Measurements from ENCODE around the gene SSC5D. TPM values are rescaled to one million over a fixed set of nuclear protein-coding genes. Genes with fewer than 3 reads are reported as not detected.
"Not testable (repeated sequence)": the region's sequence is repeated elsewhere in the genome, so short reads cannot be mapped to it uniquely, and the experiment has no call there.

Gene SSC5D
- total RNA-seq, 1 donor from 2014 or later: 0.13 TPM

DNA sequence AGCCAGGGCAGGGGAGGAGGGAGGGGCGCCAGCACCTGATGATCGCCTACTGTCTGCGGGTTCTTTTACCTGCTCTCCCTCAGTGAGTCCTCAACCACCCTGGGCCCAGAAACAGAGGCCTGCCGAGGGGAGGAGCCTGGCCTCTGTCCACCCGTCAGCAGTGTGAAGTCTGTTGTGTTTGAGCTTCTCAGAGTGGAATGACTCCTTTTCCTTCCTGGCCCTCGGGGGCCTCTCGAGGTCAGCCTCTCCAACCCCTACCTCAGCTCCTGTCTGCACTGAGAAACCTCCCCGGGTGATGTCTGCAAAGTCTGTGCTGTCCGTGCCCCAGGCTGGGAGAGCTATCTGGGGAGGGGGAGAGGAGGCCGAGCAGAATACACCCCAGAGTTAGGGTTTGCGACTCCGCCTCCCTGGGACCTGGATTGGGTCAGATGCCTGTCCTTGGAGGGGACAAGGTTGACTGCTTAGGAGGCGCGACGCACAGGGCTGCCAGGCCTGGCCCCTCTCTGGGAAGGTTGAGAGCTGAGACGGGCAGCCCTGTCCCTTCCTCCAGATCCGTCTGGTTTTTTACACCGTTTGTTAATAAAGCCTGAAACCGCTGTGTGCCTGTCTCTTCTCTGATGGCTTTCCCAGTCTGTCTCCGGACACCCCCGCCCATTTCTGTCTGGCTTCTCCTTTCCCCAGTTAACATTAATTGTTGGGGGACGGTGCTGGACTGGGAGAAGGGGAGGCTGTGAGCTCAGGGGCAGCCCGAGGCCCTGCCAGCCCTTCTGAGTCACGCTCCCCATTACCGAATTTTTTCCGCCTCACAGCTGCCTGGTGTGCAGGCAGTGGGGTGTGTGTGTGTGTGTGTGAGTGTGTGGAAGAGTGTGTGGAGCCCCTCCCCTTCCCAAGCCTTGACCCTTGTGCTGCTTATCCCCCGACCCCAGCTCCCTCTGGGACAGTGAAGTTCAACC, 989 bp upstream of the SSC5D start:
- DNase-seq (ENCODE audit: low read depth, low spot score): peak; percentile 79

DNA sequence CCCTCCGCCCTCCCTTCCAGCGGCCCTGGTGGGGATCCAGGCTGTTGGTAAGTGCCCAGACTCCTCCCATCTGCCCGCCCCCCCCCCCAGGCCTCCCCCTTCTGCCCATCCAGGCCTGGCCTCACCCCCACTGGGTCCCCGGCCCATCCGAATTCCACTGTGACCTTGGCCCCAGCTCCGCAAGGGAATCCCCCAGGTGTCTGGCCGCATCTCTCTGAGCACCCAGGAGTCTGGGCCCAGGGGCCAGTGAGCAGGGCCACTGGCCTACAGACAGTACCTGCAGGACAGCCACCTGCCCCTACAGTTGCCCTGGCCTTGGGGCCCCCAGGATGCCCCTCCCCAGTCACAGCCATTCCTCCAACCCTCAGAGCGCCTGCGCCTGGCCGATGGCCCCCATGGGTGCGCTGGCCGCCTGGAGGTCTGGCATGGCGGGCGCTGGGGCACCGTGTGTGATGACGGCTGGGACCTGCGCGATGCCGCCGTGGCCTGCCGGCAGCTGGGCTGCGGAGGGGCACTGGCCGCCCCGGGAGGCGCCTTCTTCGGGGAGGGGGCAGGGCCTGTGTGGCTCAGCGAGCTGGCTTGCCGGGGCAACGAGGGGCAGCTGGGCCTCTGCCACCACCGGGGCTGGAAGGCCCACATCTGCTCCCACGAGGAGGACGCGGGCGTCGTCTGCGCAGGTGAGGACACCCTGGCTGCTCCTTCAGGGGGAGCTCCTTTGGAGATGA, 912 bp downstream of the SSC5D start:
- no peak for DNase-seq (ENCODE audit: low read depth, low spot score)

DNA sequence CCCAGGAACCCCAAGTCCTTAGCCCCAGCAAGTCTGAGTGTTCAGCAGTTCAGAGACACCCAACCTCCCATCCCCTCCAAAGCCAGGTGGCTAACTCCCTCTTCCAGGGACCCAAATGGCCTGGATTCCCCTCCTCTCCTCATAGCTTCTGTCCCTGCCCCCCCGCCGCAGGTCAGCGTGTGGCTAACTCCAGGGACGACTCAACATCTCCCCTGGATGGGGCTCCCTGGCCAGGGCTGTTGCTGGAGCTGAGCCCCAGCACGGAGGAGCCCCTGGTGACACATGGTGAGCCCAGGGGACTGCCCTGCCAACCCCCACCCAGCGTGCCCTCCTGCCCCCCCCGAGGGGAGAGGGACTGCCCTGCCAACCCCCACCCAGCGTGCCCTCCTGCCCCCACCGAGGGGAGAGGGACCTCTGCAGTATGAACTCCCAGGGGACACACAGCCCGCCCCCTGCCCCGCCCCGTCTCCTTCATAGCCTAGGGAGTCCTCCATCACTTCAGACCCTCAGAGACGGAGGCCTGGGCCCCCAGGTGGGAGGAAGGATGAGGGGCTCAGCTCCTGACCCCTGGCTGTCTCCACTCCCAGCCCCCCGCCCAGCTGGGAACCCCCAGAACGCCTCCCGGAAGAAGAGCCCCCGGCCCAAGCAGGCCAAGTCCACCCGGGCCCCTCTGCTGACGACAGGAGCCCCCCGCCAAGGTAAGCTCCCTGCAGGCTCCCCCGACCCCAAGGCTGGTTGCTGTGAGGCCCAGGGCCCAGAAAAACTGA, 1.7 kb downstream of the SSC5D start:
- no peak for DNase-seq (ENCODE audit: low read depth, low spot score)

DNA sequence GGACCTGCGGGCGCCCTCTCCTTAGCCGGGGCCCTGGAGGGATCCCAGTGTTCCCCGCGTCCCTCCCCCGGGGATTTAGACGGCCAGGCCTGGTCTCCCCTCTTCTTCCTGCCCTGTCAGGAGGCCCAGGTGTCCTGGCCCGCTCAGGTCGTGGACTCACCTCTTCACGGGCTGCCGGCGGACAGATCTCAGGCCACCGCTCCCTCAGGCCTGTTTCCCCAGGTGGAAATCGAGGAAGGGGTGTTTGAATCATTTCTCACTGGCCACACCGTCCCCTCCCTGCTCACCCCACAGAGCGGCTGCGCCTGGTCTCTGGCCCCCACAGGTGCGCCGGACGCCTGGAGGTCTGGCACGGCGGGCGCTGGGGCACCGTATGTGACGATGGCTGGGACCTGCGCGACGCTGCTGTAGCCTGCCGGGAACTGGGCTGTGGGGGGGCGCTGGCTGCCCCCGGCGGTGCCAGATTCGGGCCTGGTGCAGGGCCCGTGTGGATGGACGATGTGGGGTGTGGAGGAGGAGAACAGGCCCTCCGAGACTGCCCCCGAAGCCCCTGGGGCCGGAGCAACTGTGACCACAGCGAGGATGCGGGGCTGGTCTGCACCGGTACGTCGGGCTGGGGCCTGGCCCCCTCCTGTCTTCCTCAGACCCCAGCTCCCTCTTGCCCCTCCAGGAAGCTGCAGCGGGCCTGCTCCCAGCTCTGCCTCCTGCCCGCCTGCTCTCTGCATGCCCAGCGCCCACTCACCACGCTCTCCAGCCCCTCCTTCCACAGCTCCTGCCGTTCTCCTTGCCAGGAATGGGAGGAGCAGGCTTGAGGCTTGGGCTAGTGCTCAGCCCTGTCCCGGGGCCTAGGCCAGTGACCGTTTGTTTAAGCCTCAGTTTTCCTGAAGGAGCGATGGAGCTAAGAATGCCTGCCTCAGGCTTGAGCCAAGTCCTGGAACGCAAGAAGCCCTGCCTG, 2.5 kb downstream of the SSC5D start:
- no peak for DNase-seq (ENCODE audit: low read depth, low spot score)

DNA sequence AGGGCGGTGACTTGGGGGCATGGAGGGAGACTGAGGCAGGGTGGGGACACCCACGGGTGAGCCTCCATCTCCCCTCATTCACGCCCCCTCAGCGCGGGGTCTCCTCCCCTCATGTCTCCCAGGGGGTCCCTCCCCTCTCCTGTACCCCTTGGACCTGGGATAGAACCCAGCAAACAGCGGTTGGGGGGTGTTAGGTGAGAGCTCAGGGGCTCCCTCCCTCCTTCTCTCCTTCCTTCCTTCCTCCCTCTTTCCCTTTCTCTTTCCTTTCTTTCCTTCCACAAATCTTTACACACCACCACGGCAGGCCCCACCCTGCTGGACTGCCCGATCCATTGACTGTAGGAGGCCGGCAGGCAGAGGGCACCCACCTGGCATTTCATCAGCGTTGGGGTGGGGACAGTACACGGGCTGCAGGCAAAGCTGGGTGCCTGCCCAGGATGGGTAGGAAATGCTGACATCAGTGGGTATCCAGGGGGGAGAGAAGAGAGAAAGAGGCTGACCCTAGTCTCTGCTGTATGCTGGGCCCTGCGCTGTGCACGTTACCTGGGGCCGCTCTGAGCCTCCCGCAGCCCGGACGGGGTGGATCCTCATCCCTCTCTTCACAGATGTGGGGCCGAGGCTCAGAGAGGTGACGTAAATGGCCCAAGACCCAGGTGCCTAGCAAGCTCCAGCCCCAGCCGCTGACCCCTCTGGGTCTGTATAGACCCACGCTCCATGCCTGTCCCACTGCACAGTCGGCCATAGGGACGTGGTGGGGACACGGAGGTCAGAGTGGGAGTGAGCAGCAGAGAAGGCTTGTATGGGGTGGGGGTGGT, 3.5 kb downstream of the SSC5D start:
- DNase-seq (ENCODE audit: low read depth, low spot score): no peak

DNA sequence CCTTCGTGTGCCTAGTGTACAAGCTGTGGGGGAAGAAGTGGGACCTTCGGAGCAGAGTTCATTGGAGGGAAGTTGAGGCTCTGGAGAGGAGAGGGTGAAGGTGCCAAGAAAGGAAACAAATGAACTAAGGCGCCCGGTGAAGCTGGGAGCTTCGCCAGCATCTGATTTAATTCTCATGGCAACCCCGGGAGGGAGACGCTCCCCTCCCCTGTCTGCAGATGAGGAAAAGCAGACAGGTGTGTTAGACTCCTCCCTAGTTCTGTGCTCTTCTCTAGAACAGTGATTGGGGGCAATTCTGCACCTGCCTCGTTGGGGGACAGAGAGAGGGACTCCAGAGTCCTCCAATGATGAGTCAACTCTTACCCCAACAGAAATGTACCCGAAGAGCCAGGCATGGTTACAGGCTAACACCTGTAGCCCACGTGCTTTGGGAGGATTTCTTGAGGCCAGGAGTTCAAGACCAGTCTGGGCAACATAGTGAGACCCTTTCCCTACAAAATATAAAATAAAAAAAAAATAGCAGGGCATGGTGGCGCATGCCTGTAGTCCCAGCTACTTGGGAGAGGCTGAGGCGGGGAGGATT, 4.2 kb downstream of the SSC5D start:
- no peak for DNase-seq (ENCODE audit: low read depth, low spot score)

DNA sequence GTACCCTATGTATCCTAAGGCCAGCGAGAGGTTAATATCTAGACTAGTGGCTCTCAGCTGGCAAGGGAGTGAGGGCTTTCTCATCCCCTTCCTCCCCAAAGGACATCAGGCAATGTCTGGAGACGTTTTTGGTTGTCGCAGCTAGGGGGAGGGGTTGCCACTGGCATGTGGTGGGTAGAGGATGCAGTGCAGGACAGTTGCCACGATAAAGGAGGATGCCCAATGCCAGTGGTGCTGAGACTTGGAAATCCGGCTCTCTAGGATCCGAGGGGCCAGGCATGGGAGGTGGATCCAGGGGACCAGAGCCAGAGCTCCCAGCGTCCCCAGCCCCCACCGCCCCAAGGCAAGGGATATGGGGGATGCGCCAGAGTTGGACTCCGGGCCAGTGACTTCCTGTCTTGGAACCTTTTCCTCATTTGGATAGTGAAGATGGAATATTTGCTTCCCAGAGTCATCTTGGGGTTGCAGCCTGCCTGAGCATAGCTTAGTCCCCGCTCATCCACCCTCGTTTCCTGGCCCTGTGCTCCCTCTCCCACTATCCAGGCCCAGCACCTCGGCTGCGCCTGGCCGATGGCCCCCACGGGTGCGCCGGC, 4.9 kb downstream of the SSC5D start:
- DNase-seq (ENCODE audit: low read depth, low spot score): no peak

GRCh38 chr19:55493645-55494171, 5.5 kb downstream of the SSC5D start:
- DNase-seq (ENCODE audit: low read depth, low spot score): no peak

GRCh38 chr19:55494172-55494761, 6.0 kb downstream of the SSC5D start:
- no peak for DNase-seq (ENCODE audit: low read depth, low spot score)

GRCh38 chr19:55495646-55496349, 7.6 kb downstream of the SSC5D start:
- DNase-seq (ENCODE audit: low read depth, low spot score): no peak

- DNase-seq (ENCODE audit: low read depth, low spot score): not testable (repeated sequence)
Observed at GRCh38 chr19:55496820-55497219, 8.6 kb downstream of the SSC5D start.

GRCh38 chr19:55497763-55498162, 9.5 kb downstream of the SSC5D start:
- no peak for DNase-seq (ENCODE audit: low read depth, low spot score)

DNA sequence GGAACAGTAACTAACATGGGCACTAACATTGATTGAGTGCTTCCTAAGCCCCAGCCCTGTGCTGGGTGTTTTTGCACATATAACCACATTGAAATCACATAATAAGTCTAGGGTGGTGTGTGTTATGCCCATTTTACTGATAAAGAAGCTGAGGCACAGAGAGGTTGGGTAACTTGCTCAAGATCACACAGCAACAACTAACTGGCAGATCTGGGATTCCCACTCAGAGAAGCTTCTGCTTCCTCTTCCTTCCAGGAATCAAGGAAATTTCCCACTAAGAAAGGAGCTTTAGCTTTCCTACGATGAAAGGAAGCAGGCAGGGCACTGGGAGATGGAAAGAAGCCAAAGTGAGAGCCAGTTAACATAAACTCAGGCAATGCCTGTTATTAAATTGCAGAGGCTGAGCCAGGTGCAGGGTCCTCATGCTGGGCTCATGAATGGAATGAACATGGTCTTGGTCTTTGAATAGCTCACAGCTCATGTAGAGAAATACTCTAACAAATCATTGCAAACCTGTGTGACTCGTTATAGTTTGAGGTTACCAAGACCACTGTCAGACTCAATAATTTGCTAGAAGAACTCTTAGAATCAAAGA, 10.1 kb downstream of the SSC5D start:
- DNase-seq (ENCODE audit: low read depth, low spot score): no peak

DNA sequence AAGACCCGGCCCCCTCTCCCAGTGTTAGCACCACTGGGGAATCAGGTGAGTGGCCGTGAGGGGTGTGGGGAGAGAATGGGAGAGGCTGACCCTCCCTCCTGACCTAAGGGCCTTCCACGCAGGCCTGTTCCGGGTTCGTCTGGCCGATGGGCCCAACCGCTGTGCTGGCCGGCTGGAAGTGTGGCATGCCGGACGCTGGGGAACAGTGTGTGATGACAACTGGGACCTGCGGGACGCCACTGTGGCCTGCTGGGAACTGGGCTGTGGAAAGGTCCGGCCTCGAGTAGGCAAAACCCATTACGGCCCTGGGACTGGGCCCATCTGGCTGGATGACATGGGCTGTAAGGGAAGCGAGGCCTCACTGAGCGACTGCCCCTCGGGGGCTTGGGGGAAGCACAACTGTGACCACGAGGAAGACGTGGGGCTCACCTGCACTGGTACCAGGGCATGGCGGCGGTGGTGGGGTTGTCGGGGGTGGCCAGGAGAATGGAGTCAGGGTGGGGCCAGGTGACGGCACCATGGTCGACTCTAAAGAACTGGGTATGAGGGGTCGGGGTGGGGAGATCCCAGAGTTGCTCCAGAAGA, 12.2 kb downstream of the SSC5D start:
- DNase-seq (ENCODE audit: low read depth, low spot score): no peak

- DNase-seq (ENCODE audit: low read depth, low spot score): no peak
Observed at GRCh38 chr19:55502197-55502952, 14.1 kb downstream of the SSC5D start.

GRCh38 chr19:55503157-55503501, 14.9 kb downstream of the SSC5D start:
- no peak for DNase-seq (ENCODE audit: low read depth, low spot score)
